Measurements from ENCODE around the gene PXK.

The PXK gene

DNA sequence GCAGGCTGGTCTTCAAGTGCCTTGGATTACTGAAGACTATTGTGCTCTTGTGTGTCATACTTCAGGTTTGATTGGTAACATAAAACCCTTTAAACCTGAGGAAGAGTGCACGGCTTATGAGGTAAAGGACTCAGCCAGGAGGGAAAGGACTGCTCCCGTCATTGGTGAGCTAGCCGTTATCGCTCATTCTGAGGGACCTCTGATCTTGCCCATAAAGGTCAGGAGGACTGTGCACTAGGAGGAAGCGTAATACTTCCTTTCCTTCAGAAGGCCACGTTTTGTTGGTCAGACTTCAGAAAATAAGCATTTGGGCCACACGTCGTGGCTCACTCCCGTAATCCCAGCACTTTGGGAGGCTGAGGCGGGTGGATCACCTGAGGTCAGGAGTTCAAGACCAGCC, 37.7 kb downstream of the PXK start:
- peaks cover 10% of the 10 kb centered on the region for H4K20me1 ChIP-seq (ENCODE audit: insufficient read depth, low read length, poor library complexity, severe bottlenecking)
- H3K9me3 ChIP-seq (ENCODE audit: insufficient read depth, low read depth, low read length): no peaks in the 10 kb centered on the region
- H3K4me2 ChIP-seq (ENCODE audit: low read depth, low read length, poor library complexity, severe bottlenecking): no peak overlapping the region
- no peak overlapping the region for H2AFZ ChIP-seq (ENCODE audit: low read length)
- peaks cover 25% of the 10 kb centered on the region for H3K79me2 ChIP-seq (ENCODE audit: insufficient read depth, low read length)
- H3K4me1 ChIP-seq (ENCODE audit: insufficient read depth, low read length, poor library complexity, severe bottlenecking): peaks cover 17% of the 10 kb centered on the region
- TF ChIP-seq, protein P1, sequence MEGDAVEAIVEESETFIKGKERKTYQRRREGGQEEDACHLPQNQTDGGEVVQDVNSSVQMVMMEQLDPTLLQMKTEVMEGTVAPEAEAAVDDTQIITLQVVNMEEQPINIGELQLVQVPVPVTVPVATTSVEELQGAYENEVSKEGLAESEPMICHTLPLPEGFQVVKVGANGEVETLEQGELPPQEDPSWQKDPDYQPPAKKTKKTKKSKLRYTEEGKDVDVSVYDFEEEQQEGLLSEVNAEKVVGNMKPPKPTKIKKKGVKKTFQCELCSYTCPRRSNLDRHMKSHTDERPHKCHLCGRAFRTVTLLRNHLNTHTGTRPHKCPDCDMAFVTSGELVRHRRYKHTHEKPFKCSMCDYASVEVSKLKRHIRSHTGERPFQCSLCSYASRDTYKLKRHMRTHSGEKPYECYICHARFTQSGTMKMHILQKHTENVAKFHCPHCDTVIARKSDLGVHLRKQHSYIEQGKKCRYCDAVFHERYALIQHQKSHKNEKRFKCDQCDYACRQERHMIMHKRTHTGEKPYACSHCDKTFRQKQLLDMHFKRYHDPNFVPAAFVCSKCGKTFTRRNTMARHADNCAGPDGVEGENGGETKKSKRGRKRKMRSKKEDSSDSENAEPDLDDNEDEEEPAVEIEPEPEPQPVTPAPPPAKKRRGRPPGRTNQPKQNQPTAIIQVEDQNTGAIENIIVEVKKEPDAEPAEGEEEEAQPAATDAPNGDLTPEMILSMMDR (conservative IDR thresholded peaks at IDR 0.05; ENCODE audit: low read length): no peak
- TF ChIP-seq EZH2phosphoT487 (IDR thresholded peaks at IDR 0.05; ENCODE audit: borderline replicate concordance): no peak
- peaks cover 38% of the 10 kb centered on the region; the same call in 1 of the 2 replicates for H3K36me3 ChIP-seq (ENCODE audit: insufficient read depth, low read length)
- no peaks in the 10 kb centered on the region for H3F3A ChIP-seq (ENCODE audit: low read depth)
- no peaks in the 10 kb centered on the region for H3K27me3 ChIP-seq (ENCODE audit: insufficient read depth, low read length, poor library complexity, severe bottlenecking)
- no peak overlapping the region for H3K4me3 ChIP-seq (ENCODE audit: low read length, poor library complexity, severe bottlenecking)
- H3K9ac ChIP-seq (ENCODE audit: low read depth, low read length, poor library complexity, severe bottlenecking): no peak overlapping the region
- no peaks in the 10 kb centered on the region for H3K9me2 ChIP-seq (replicated peaks; ENCODE audit: low read depth, low read length)

DNA sequence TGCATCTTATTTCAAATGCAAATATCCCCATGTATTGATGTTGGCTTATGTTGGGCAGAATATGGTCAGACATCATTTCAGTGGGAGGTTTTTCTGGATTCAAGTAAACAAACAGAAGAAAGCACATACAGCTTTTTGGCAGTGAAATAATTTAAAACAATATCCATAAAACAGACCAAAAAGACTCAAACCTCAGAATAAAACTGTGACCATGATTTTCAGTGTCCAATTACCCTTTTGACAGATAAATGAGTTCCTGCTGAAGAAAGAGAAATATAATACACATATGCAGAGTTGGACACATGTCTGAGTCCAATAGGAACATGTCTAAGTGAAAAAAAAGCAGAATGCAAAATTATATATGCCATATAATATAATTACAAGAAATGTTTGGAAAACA, 39.1 kb downstream of the PXK start:
- H3K9ac ChIP-seq (ENCODE audit: low read depth, low read length, poor library complexity, severe bottlenecking): no peak overlapping the region
- no peaks in the 10 kb centered on the region for H3K9me3 ChIP-seq (ENCODE audit: insufficient read depth, low read depth, low read length)
- H3K27me3 ChIP-seq (ENCODE audit: insufficient read depth, low read length, poor library complexity, severe bottlenecking): no peaks in the 10 kb centered on the region
- H3K9me2 ChIP-seq (replicated peaks; ENCODE audit: low read depth, low read length): no peaks in the 10 kb centered on the region
- peaks cover 4% of the 10 kb centered on the region for H3K4me1 ChIP-seq (ENCODE audit: insufficient read depth, low read length, poor library complexity, severe bottlenecking)
- TF ChIP-seq, protein P1 (conservative IDR thresholded peaks at IDR 0.05; ENCODE audit: low read length): no peak
- TF ChIP-seq EZH2phosphoT487 (IDR thresholded peaks at IDR 0.05; ENCODE audit: borderline replicate concordance): no peak
- H3K79me2 ChIP-seq (ENCODE audit: insufficient read depth, low read length): peaks cover 14% of the 10 kb centered on the region
- no peak overlapping the region for H2AFZ ChIP-seq (ENCODE audit: low read length)
- H3K4me3 ChIP-seq (ENCODE audit: low read length, poor library complexity, severe bottlenecking): no peak overlapping the region
- H3F3A ChIP-seq (ENCODE audit: low read depth): no peaks in the 10 kb centered on the region
- peaks cover 40% of the 10 kb centered on the region; the same call in 1 of the 2 replicates for H3K36me3 ChIP-seq (ENCODE audit: insufficient read depth, low read length)
- H3K4me2 ChIP-seq (ENCODE audit: low read depth, low read length, poor library complexity, severe bottlenecking): no peak overlapping the region
- peaks cover 2% of the 10 kb centered on the region for H4K20me1 ChIP-seq (ENCODE audit: insufficient read depth, low read length, poor library complexity, severe bottlenecking)

DNA sequence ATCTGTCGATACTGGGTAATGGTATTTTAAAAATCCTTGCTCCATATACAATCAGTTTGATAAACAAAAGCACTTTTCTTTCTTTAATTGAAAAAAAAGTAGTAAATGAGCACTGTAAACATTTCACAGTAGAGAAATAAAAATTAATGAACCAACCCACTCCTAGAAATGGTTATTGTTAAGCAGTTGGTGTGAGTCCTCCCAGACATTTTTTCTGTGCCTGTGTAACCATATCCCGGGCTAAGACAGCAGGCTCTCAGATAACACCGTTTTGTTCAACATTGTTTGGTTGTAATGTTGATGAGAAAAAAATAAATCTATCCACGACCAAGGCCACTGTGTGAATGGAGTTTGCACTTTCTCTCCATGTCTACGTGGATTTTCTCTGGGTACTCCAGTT, 42.6 kb downstream of the PXK start:
- Histone ChIP-seq H3K9me3 (ENCODE audit: insufficient read depth, low read depth, low read length) (no peaks in the 10 kb centered on the region), H3K9ac (ENCODE audit: low read depth, low read length, poor library complexity, severe bottlenecking) (no peak overlapping the region), H2AFZ (ENCODE audit: low read length) (no peak overlapping the region), H3K36me3 (ENCODE audit: insufficient read depth, low read length) (peaks cover 26% of the 10 kb centered on the region; the same call in 1 of the 2 replicates), H3K79me2 (ENCODE audit: insufficient read depth, low read length) (peaks cover 3% of the 10 kb centered on the region; the same call in 1 of the 2 replicates), H3K4me1 (ENCODE audit: insufficient read depth, low read length, poor library complexity, severe bottlenecking) (no peaks in the 10 kb centered on the region), H3F3A (ENCODE audit: low read depth) (no peaks in the 10 kb centered on the region), H3K4me3 (ENCODE audit: low read length, poor library complexity, severe bottlenecking) (no peak overlapping the region), H4K20me1 (ENCODE audit: insufficient read depth, low read length, poor library complexity, severe bottlenecking) (peaks cover 2% of the 10 kb centered on the region), H3K9me2 (replicated peaks; ENCODE audit: low read depth, low read length) (no peaks in the 10 kb centered on the region), H3K27me3 (ENCODE audit: insufficient read depth, low read length, poor library complexity, severe bottlenecking) (no peaks in the 10 kb centered on the region), H3K4me2 (ENCODE audit: low read depth, low read length, poor library complexity, severe bottlenecking) (no peak overlapping the region)
- TF ChIP-seq EZH2phosphoT487 (IDR thresholded peaks at IDR 0.05; ENCODE audit: borderline replicate concordance): no peak
- TF ChIP-seq, protein P1 (conservative IDR thresholded peaks at IDR 0.05; ENCODE audit: low read length): no peak

All from Loucy (cell line).